HFF-Myc (cell line): ENCODE measurements around the gene BORCS6.
A peak's percentile ranks its signal among the peaks of the same experiment; 100 is the strongest.

ENCODE experiments used
- DNase-seq: peaks from one replicate; pipeline ENCODE4 v3.0.0-alpha.2; 2011; ENCODE audit warnings: low read depth; ENCODE audit errors: extremely low read depth
- H3K4me3 ChIP-seq: replicated peaks from 2 replicates; pipeline ENCODE4 v1.5.1; 2011; ENCODE audit warnings: low read depth, mild to moderate bottlenecking, control low read depth, low read length
- CTCF ChIP-seq: IDR thresholded peaks from 2 replicates; pipeline ENCODE4 v1.5.1; 2012; ENCODE audit warnings: mild to moderate bottlenecking, low read depth, low read length, control low read depth; ENCODE audit errors: missing control alignments

Gene BORCS6

GRCh38 chr17:8164815-8165131 is 25.2 kb downstream of the BORCS6 start:
- TF ChIP-seq CTCF = no peak
- H3K4me3 ChIP-seq = no peak overlapping the region
- DNase-seq = no peak

- H3K4me3 ChIP-seq = no peak overlapping the region
- no peak for TF ChIP-seq CTCF
- no peak for DNase-seq
These were observed 25.8 kb downstream of the BORCS6 start for GRCh38 chr17:8163978-8164814.

- peak overlapping the region; percentile 90 for H3K4me3 ChIP-seq
- no peak for TF ChIP-seq CTCF
- no peak for DNase-seq
These were observed 26.7 kb downstream of the BORCS6 start for GRCh38 chr17:8162997-8163977.

- H3K4me3 ChIP-seq = peak within 1 kb of the TSS; percentile 90
- no peak for TF ChIP-seq CTCF
- DNase-seq = no peak
These were observed 27.6 kb downstream of the BORCS6 start, which contains the start of gene VAMP2 for GRCh38 chr17:8162233-8162996. VAMP2 (minus strand) TSS chr17:8162948; CDS start chr17:8162879, 69 bp downstream.

- no peak for DNase-seq
- no peak for TF ChIP-seq CTCF
- H3K4me3 ChIP-seq = peak overlapping the region; percentile 90
These were observed 28.4 kb downstream of the BORCS6 start for GRCh38 chr17:8161289-8162232.
